DND-41 (cell line): ENCODE results near the gene SLC9A7.

ENCODE experiments used
- ATAC-seq: fragments of 200-7000 bp; cut with Tn5 transposase; 3 replicates; pipeline ENCODE4 v1.9.1; 2021; ENCODE audit warnings: low read depth; ENCODE audit not compliant: insufficient read depth
- DNase-seq: peaks from one replicate; pipeline ENCODE4 v3.0.0-alpha.2; 2020
- H2AFZ ChIP-seq: 2 replicates; pipeline ENCODE4 v1.6.0; 2012; ENCODE audit warnings: low read depth, low read length
- H3K27ac ChIP-seq: 2 replicates; pipeline ENCODE4 v1.5.1; 2012; ENCODE audit warnings: low read length, inconsistent platforms
- H3K27me3 ChIP-seq: fragments of 200-600 bp; sonication (generic); 2 replicates; pipeline ENCODE4 v1.6.0; 2012; ENCODE audit warnings: low read length, mild to moderate bottlenecking, inconsistent platforms; ENCODE audit not compliant: insufficient read depth, poor library complexity
- H3K36me3 ChIP-seq: 2 replicates; pipeline ENCODE4 v1.5.1; 2012; ENCODE audit warnings: low read length, inconsistent platforms; ENCODE audit not compliant: insufficient read depth
- H3K4me1 ChIP-seq: 2 replicates; pipeline ENCODE4 v1.5.1; 2012; ENCODE audit warnings: mild to moderate bottlenecking, low read length; ENCODE audit not compliant: insufficient read depth
- H3K4me2 ChIP-seq: 2 replicates; pipeline ENCODE4 v1.6.0; 2012; ENCODE audit warnings: mild to moderate bottlenecking, moderate library complexity, low read length, inconsistent platforms; ENCODE audit not compliant: insufficient read depth
- H3K4me3 ChIP-seq, 2 experiments: fragments of 200-600 bp in 1 of 2; shearing (Covaris generic) in 1 of 2; 2 replicates each; pipeline ENCODE4 v1.5.1; 2012 to 2016; ENCODE audit warnings: inconsistent platforms in 2 of 2, low read length in 2 of 2, mild to moderate bottlenecking in 2 of 2, low read depth in 1 of 2, moderate library complexity in 1 of 2
- H3K79me2 ChIP-seq: 2 replicates; pipeline ENCODE4 v1.6.0; 2012; ENCODE audit warnings: low read length, inconsistent platforms; ENCODE audit not compliant: insufficient read depth
- H3K9ac ChIP-seq: 2 replicates; pipeline ENCODE4 v1.6.0; 2012; ENCODE audit warnings: low read depth, mild to moderate bottlenecking, inconsistent platforms, low read length, moderate library complexity
- H3K9me3 ChIP-seq: 2 replicates; pipeline ENCODE4 v1.5.1; 2012; ENCODE audit warnings: low read length, moderate library complexity, mild to moderate bottlenecking, inconsistent platforms; ENCODE audit not compliant: insufficient read depth, severe bottlenecking
- H4K20me1 ChIP-seq: 2 replicates; pipeline ENCODE4 v1.6.0; 2012; ENCODE audit warnings: low read length; ENCODE audit not compliant: insufficient read depth
- EZH2 ChIP-seq: IDR thresholded peaks from 3 replicates; pipeline ENCODE4 v1.6.1; 2012; ENCODE audit warnings: borderline replicate concordance, low read depth, mild to moderate bottlenecking, moderate library complexity, low read length, inconsistent platforms; ENCODE audit not compliant: severe bottlenecking
- TF ChIP-seq, protein P1 (sequence below): IDR thresholded peaks from 2 replicates; pipeline ENCODE4 v1.5.1; 2012; ENCODE audit warnings: borderline replicate concordance, low read length, moderate library complexity, mild to moderate bottlenecking; ENCODE audit not compliant: poor library complexity, severe bottlenecking; ENCODE audit errors: extremely low read depth

SLC9A7 gene

DNA sequence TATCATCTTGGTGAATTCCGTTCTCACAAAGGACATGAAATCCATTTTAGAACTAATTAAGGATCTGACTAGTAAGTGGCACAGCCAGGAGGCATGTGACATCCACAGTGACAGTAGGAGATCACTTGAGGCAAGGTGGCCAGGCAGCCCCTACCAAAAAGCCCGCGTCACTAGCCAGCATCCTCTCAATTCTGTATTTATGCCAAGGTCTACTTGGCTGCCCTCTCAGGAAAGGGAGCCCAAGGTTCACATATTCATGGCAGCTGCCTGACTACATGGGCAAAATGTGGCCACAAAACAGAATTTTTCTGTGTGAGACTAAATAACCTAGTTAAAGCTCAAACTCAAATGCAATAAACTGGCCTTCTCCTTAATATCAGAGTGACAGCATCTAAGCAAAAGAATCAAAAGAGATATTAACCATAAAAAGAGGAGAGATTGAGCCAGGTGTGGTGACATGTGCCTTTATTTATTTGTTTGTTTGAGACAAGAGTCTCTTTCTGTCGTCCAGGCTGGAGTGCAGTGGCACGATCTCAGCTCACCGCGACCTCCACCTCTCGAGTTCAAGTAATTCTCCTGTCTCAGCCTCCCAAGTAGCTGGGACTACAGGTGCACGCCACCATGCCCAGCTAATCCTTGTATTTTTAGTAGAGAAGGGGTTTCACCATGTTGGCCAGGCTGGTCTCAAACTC, 51.5 kb downstream of the SLC9A7 start:
- no peak for ATAC-seq
- Histone ChIP-seq H3K36me3 (no peaks in the 10 kb centered on the region), H3K27me3 (no peaks in the 10 kb centered on the region), H3K79me2 (no peaks in the 10 kb centered on the region), H4K20me1 (no peaks in the 10 kb centered on the region), H3K4me1 (no peaks in the 10 kb centered on the region), H3K4me3 (no peak overlapping the region), H2AFZ (no peak overlapping the region), H3K9ac (no peak overlapping the region), H3K9me3 (no peaks in the 10 kb centered on the region), H3K4me2 (no peak overlapping the region), H3K27ac (no peak overlapping the region)
- TF ChIP-seq, protein P1, sequence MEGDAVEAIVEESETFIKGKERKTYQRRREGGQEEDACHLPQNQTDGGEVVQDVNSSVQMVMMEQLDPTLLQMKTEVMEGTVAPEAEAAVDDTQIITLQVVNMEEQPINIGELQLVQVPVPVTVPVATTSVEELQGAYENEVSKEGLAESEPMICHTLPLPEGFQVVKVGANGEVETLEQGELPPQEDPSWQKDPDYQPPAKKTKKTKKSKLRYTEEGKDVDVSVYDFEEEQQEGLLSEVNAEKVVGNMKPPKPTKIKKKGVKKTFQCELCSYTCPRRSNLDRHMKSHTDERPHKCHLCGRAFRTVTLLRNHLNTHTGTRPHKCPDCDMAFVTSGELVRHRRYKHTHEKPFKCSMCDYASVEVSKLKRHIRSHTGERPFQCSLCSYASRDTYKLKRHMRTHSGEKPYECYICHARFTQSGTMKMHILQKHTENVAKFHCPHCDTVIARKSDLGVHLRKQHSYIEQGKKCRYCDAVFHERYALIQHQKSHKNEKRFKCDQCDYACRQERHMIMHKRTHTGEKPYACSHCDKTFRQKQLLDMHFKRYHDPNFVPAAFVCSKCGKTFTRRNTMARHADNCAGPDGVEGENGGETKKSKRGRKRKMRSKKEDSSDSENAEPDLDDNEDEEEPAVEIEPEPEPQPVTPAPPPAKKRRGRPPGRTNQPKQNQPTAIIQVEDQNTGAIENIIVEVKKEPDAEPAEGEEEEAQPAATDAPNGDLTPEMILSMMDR, result no peak
- no peak for TF ChIP-seq EZH2
- DNase-seq, result no peak

DNA sequence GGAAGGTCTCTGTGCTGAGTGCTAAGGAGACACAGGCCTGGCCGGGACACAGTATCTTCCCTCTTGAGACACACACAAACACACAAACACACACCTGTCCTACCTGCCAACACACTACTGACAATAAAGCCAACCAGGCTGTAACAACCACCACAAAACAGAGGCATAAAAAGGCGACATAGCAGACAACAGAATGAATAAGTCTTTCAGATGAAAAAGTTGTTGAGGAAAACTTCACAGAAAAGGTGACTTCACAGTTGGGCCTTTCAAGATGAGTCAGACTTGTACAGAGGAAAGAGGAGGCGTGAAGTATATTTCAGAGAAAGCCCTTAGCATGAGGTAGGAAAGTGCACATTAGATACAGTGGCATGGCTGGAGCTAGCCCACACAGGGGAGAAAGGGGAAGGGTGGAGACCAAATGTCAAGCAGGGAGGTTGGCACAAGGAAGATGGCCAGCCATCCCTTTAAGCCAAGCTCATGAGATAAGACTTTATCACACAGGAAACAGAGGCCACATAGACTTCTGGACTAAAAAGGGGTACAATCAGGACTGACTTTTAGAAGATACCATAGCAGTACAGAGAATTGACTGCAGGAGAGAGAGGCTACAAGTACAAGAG, 54.0 kb downstream of the SLC9A7 start:
- no peaks in the 10 kb centered on the region for H4K20me1 ChIP-seq
- no peak for TF ChIP-seq EZH2
- TF ChIP-seq, protein P1, result no peak
- H3K4me3 ChIP-seq, result no peak overlapping the region
- H3K4me2 ChIP-seq, result no peak overlapping the region
- no peak overlapping the region for H2AFZ ChIP-seq
- H3K79me2 ChIP-seq, result no peaks in the 10 kb centered on the region
- H3K27me3 ChIP-seq, result no peaks in the 10 kb centered on the region
- H3K4me1 ChIP-seq, result no peaks in the 10 kb centered on the region
- no peaks in the 10 kb centered on the region for H3K9me3 ChIP-seq
- H3K9ac ChIP-seq, result no peak overlapping the region
- DNase-seq, result no peak
- no peak for ATAC-seq
- H3K27ac ChIP-seq, result no peak overlapping the region
- H3K36me3 ChIP-seq, result no peaks in the 10 kb centered on the region

DNA sequence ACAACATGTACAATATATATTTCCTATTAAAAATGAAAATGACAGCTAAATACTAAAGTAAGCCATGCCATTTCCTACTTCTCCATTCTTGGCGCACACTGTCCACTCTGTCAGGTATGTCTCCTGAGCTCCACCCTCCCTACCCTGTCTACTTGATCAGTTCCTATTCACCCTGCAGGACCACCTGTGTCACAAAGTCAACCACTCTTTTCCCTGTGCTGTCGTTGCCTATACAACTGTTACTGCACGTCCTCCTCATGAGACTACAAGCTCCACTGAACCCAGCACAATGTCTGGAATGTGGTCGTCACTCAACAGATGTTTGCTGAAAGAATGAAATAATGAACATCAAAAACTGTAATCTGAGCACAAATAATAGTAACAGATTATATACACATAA, 54.9 kb downstream of the SLC9A7 start:
- Histone ChIP-seq H3K79me2 (no peaks in the 10 kb centered on the region), H3K27ac (no peak overlapping the region), H3K9me3 (no peaks in the 10 kb centered on the region), H2AFZ (no peak overlapping the region), H3K9ac (no peak overlapping the region), H3K4me1 (no peaks in the 10 kb centered on the region), H3K4me2 (no peak overlapping the region), H3K36me3 (no peaks in the 10 kb centered on the region), H3K27me3 (no peaks in the 10 kb centered on the region), H4K20me1 (no peaks in the 10 kb centered on the region), H3K4me3 (no peak overlapping the region)
- DNase-seq (no peak), ATAC-seq (no peak)
- no peak for TF ChIP-seq EZH2
- TF ChIP-seq, protein P1, result no peak
